NCI-H1105 (cell line): ENCODE results near the gene IPO11.

Source experiments
- DNase-seq: peaks from one replicate; lab custom pipeline; 2025; lab: John Stamatoyannopoulos, UW

Gene IPO11

GRCh38 chr5:62412549-62413329 lies at the start of gene IPO11:
Gene IPO11 (plus strand): TSS chr5:62412763. CDS start chr5:62437280, 24,517 bp downstream.
- DNase-seq, result peak; percentile 89

- no peak for DNase-seq
These were observed 43.5 kb upstream of the IPO11 start for GRCh38 chr5:62369039-62369438.

- DNase-seq, result no peak
These were observed 41.2 kb upstream of the IPO11 start for GRCh38 chr5:62371409-62371808.

- DNase-seq, result no peak
These were observed 40.0 kb upstream of the IPO11 start for GRCh38 chr5:62372600-62372999.

- no peak for DNase-seq
These were observed 39.2 kb upstream of the IPO11 start for GRCh38 chr5:62373382-62373781.

- no peak for DNase-seq
These were observed 38.5 kb upstream of the IPO11 start for GRCh38 chr5:62374090-62374489.

- DNase-seq, result no peak
These were observed 36.9 kb upstream of the IPO11 start for GRCh38 chr5:62375627-62376026.

GRCh38 chr5:62376064-62376463 lies 36.5 kb upstream of the IPO11 start:
- DNase-seq, result no peak

GRCh38 chr5:62385131-62385530 lies 27.4 kb upstream of the IPO11 start:
- DNase-seq, result no peak

GRCh38 chr5:62385816-62386400 lies 26.7 kb upstream of the IPO11 start:
- DNase-seq, result no peak

- DNase-seq, result no peak
These were observed 25.7 kb upstream of the IPO11 start for GRCh38 chr5:62386824-62387223.

- DNase-seq, result no peak
These were observed 17.2 kb upstream of the IPO11 start for GRCh38 chr5:62395210-62395950.

- peak; percentile 79 for DNase-seq
These were observed 8.9 kb upstream of the IPO11 start, which contains the start of gene DIMT1 for GRCh38 chr5:62403411-62404250. Gene DIMT1 (minus strand): TSS chr5:62403905. CDS start chr5:62403772, 133 bp downstream.

- DNase-seq, result no peak
These were observed 1.1 kb downstream of the IPO11 start for GRCh38 chr5:62413711-62414110.

- DNase-seq, result no peak
These were observed 6.0 kb downstream of the IPO11 start for GRCh38 chr5:62418462-62419076.

GRCh38 chr5:62419609-62420008 lies 7.0 kb downstream of the IPO11 start:
- no peak for DNase-seq

- DNase-seq, result no peak
These were observed 8.9 kb downstream of the IPO11 start for GRCh38 chr5:62421414-62421813.

GRCh38 chr5:62424763-62425162 lies 12.2 kb downstream of the IPO11 start:
- DNase-seq, result no peak

GRCh38 chr5:62431735-62432620 lies 19.4 kb downstream of the IPO11 start:
- DNase-seq, result no peak

- DNase-seq, result no peak
These were observed 20.1 kb downstream of the IPO11 start for GRCh38 chr5:62432621-62433064.
